ENCODE results near the gene SERGEF. TPM values are rescaled to one million over a fixed set of nuclear protein-coding genes. Genes with fewer than 3 reads are reported as not detected.

SERGEF gene
- total RNA-seq, 1 experiment from 2014 or later, result 31.4 TPM

- Mint-ChIP-seq H3K36me3 (ENCODE audit: insufficient read depth in 1 of 3, low read depth in 3 of 3) (no peaks in the 10 kb centered on the region), H3K4me1 (no peaks in the 10 kb centered on the region), H3K4me3 (no peak overlapping the region), H3K27ac (no peak overlapping the region), H3K27me3 (ENCODE audit: low read depth) (peaks cover 20% of the 10 kb centered on the region), H3K9me3 (no peaks in the 10 kb centered on the region)
- no peak overlapping the region for H4K5ac ChIP-seq (ENCODE audit: insufficient read length, low read depth, low read length)
- H3K14ac ChIP-seq (ENCODE audit: insufficient read depth, low read length), result peak overlapping the region; percentile 29; the same call in 1 of the 2 replicates
- H2BK120ac ChIP-seq (ENCODE audit: low read depth, low read length, poor library complexity, severe bottlenecking), result no peak overlapping the region
- no peak for TF ChIP-seq CTCF (conservative IDR thresholded peaks at IDR 0.05)
- H3K4me1 ChIP-seq (ENCODE audit: insufficient read depth, low read length), result no peaks in the 10 kb centered on the region
- no peak overlapping the region for H3T11ph ChIP-seq (ENCODE audit: low read length)
- no peaks in the 10 kb centered on the region for H3K27me3 ChIP-seq (ENCODE audit: insufficient read depth, low read length)
- H4K8ac ChIP-seq (replicated peaks; ENCODE audit: insufficient read length, low read depth, low read length), result no peak overlapping the region
- H3K4me2 ChIP-seq (ENCODE audit: insufficient read depth, insufficient read length, low read length), result no peak overlapping the region
- no peaks in the 10 kb centered on the region for H3K79me2 ChIP-seq (ENCODE audit: insufficient read depth, low read length)
- no peak overlapping the region for H2BK12ac ChIP-seq (ENCODE audit: insufficient read length, low read depth, low read length)
- H2AFZ ChIP-seq (ENCODE audit: low read length), result no peak overlapping the region
- no peak overlapping the region for H3K56ac ChIP-seq (ENCODE audit: insufficient read length, low read depth, low read length)
- H3K23ac ChIP-seq (ENCODE audit: insufficient read length, low read depth, low read length), result no peak overlapping the region
- DNase-seq, result no peak
- H2BK5ac ChIP-seq (ENCODE audit: insufficient read length, low read length), result no peak overlapping the region
- no peaks in the 10 kb centered on the region for H3K9me3 ChIP-seq (ENCODE audit: control insufficient read depth, low read depth, low read length)
- H3K23me2 ChIP-seq (ENCODE audit: insufficient read length, low read depth, low read length, poor library complexity, severe bottlenecking), result no peaks in the 10 kb centered on the region
- no CpG with 5 or more reads among the region's 8 CpGs for WGBS (ENCODE audit: extremely low coverage, insufficient read length, low lambda C conversion rate)
- H3K4ac ChIP-seq (ENCODE audit: low read depth, low read length), result no peak overlapping the region
- H2BK15ac ChIP-seq (ENCODE audit: low read depth, low read length), result no peak overlapping the region
- H4K91ac ChIP-seq (ENCODE audit: insufficient read length, low read depth, low read length), result no peak overlapping the region
- H3K9ac ChIP-seq (ENCODE audit: extremely low read depth, insufficient read length, low read length), result no peak overlapping the region
- H3K18ac ChIP-seq (ENCODE audit: insufficient read length, low read depth, low read length), result no peak overlapping the region
- no peak overlapping the region for H2BK20ac ChIP-seq (ENCODE audit: low read depth, low read length, poor library complexity, severe bottlenecking)
- H4K20me1 ChIP-seq (ENCODE audit: control insufficient read depth, insufficient read depth, insufficient read length), result no peaks in the 10 kb centered on the region
- H2AK5ac ChIP-seq (ENCODE audit: insufficient read length, low read length), result no peak overlapping the region
- no peaks in the 10 kb centered on the region for H3K79me1 ChIP-seq (ENCODE audit: insufficient read depth, low read depth, low read length, poor library complexity, severe bottlenecking)
- H3K27ac ChIP-seq (ENCODE audit: insufficient read length, low read depth, low read length), result no peak overlapping the region
Measured at GRCh38 chr11:17748044-17748443, 264.8 kb downstream of the SERGEF start.
